ENCODE data around the gene TMTC2.

- TF ChIP-seq POLR2A (IDR thresholded peaks at IDR 0.05), result no peak
- TF ChIP-seq CTCF (IDR thresholded peaks at IDR 0.05), result no peak
Measured at GRCh38 chr12:82682851-82683261, 3.9 kb upstream of the TMTC2 start.

All from testis (tissue), 2 donors.